Measurements from ENCODE around the gene PRSS53.

- TF ChIP-seq POLR2A (IDR thresholded peaks at IDR 0.05) (no peak), CTCF (IDR thresholded peaks at IDR 0.05) (no peak)
These were observed 31.4 kb upstream of the PRSS53 start for GRCh38 chr16:31120129-31120528.
